RPMI7951 (cell line): ENCODE results near the gene ADH1C. TPM values are rescaled to one million over a fixed set of nuclear protein-coding genes. Genes with fewer than 3 reads are reported as not detected.
A peak's percentile ranks its signal among the peaks of the same experiment; 100 is the strongest.
"Not testable (repeated sequence)": the region's sequence is repeated elsewhere in the genome, so short reads cannot be mapped to it uniquely, and the experiment has no call there.

ENCODE experiments used
- DNase-seq: peaks from one replicate; pipeline ENCODE4 v3.0.0-alpha.2; 2012; ENCODE audit warnings: low read depth
- total RNA-seq: library from RNA; depleted of rRNA; stranded (reverse); fragments of >200 nt; shearing (Covaris generic); gene quantifications from 2 replicates; pipeline ENCODE4 v1.2.3, GENCODE V29; 2014; rRNA removed

The ADH1C gene
- 0.29 and 0.48 TPM in 2 replicates for total RNA-seq

GRCh38 chr4:99352602-99353537, at the start of gene ADH1C:
ADH1C (minus strand) TSS chr4:99352746; CDS start chr4:99352675, 71 bp downstream.
- DNase-seq: peak; percentile 29

- no peak for DNase-seq
These were observed 48.3 kb upstream of the ADH1C start for GRCh38 chr4:99400831-99401230.

GRCh38 chr4:99399017-99399416, 46.5 kb upstream of the ADH1C start:
- no peak for DNase-seq

- peak; percentile 90 for DNase-seq
These were observed 43.2 kb upstream of the ADH1C start for GRCh38 chr4:99395595-99396364.

GRCh38 chr4:99394896-99395295, 42.4 kb upstream of the ADH1C start:
- DNase-seq: no peak

- no peak for DNase-seq
These were observed 37.5 kb upstream of the ADH1C start for GRCh38 chr4:99390055-99390454.

GRCh38 chr4:99389606-99390005, 37.1 kb upstream of the ADH1C start:
- no peak for DNase-seq

GRCh38 chr4:99383833-99384392, 31.4 kb upstream of the ADH1C start:
- DNase-seq: peak; percentile 93

GRCh38 chr4:99383399-99383798, 30.9 kb upstream of the ADH1C start:
- no peak for DNase-seq

GRCh38 chr4:99382745-99383360, 30.3 kb upstream of the ADH1C start:
- no peak for DNase-seq

GRCh38 chr4:99381588-99382175, 29.1 kb upstream of the ADH1C start:
- DNase-seq: no peak

- no peak for DNase-seq
These were observed 27.0 kb upstream of the ADH1C start for GRCh38 chr4:99379571-99379970.

GRCh38 chr4:99378876-99379275, 26.3 kb upstream of the ADH1C start:
- no peak for DNase-seq

GRCh38 chr4:99377341-99377740, 24.8 kb upstream of the ADH1C start:
- peak; percentile 56 for DNase-seq

- DNase-seq: peak; percentile 20
These were observed 19.9 kb upstream of the ADH1C start for GRCh38 chr4:99372464-99372863.

- DNase-seq: not testable (repeated sequence)
These were observed 15.3 kb upstream of the ADH1C start for GRCh38 chr4:99367817-99368216.

- no peak for DNase-seq
These were observed 13.9 kb upstream of the ADH1C start for GRCh38 chr4:99366491-99366890.

- no peak for DNase-seq
These were observed 10.2 kb upstream of the ADH1C start for GRCh38 chr4:99362768-99363167.

GRCh38 chr4:99361899-99362275, 9.3 kb upstream of the ADH1C start:
- DNase-seq: no peak

- DNase-seq: no peak
These were observed 8.8 kb upstream of the ADH1C start for GRCh38 chr4:99361268-99361898.
